IMR-90 (cell line): Measurements from ENCODE around the gene MROH2A.

ENCODE experiments used
- FOS ChIP-seq: fragments of 150-350 bp; IDR thresholded peaks from 2 replicates; pipeline ENCODE4 v1.6.1; 2016; ENCODE audit warnings: low read depth, low read length
- POLR2A ChIP-seq: IDR thresholded peaks from 2 replicates; pipeline ENCODE4 v1.6.1; 2012; ENCODE audit warnings: mild to moderate bottlenecking, low read depth, low read length
- SMC3 ChIP-seq: fragments of 150-350 bp; IDR thresholded peaks from 2 replicates; pipeline ENCODE4 v1.6.1; 2016; ENCODE audit warnings: low read depth, mild to moderate bottlenecking, antibody characterized with exemption, low read length, moderate library complexity

DNA sequence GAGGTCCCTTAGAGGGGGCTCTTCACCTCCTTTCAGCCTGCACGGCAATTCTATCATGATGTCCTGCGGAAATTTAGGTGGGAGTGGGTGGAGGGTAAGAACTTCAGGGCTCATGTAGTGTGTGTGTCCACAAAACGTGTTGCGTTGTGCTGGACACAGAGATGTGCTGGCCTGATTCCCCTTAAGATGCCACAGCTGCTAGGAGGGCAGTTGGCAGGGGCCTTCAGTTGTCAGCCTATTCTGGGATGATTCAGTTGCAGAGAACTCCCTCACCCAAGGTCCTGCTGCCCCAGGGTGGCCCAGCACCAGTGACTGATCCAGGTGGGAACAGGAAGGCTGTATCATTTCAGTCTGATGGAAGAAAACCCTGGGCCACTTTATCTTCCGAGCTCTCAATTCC, 77.2 kb downstream of the MROH2A start:
- TF ChIP-seq POLR2A (no peak), FOS (no peak), SMC3 (no peak)
